Right kidney (tissue), 1 donor: Measurements from ENCODE around the gene SLC25A41.
"Not testable (repeated sequence)": the region's sequence is repeated elsewhere in the genome, so short reads cannot be mapped to it uniquely, and the experiment has no call there.

ENCODE experiments used
- DNase-seq: peaks from one replicate; pipeline ENCODE4 v3.0.0-alpha.2; 2016

The SLC25A41 gene

GRCh38 chr19:6428692-6429418 lies 4.7 kb downstream of the SLC25A41 start:
- DNase-seq, result not testable (repeated sequence)

DNA sequence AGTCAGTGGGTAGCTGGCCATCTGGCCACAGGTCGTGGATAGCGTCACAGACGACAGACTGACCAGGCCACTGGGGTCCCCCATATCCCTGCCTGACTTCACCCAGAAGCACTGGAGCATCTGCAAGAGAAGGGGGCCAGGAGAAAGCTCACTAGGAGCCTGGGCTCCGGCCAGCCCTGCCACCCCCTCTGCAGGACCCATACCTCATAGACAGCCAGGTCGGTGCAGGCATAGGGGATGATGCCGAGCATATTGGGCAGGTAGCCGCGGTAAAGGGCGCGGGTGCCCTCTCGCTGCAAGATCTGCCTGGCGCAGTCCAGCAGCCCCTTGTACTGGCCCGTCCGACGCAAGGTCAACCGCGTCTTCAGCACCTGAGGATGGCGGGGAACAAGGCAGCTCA lies 6.4 kb downstream of the SLC25A41 start:
- DNase-seq, result no peak

GRCh38 chr19:6425732-6426620 lies 7.6 kb downstream of the SLC25A41 start:
- DNase-seq, result no peak

DNA sequence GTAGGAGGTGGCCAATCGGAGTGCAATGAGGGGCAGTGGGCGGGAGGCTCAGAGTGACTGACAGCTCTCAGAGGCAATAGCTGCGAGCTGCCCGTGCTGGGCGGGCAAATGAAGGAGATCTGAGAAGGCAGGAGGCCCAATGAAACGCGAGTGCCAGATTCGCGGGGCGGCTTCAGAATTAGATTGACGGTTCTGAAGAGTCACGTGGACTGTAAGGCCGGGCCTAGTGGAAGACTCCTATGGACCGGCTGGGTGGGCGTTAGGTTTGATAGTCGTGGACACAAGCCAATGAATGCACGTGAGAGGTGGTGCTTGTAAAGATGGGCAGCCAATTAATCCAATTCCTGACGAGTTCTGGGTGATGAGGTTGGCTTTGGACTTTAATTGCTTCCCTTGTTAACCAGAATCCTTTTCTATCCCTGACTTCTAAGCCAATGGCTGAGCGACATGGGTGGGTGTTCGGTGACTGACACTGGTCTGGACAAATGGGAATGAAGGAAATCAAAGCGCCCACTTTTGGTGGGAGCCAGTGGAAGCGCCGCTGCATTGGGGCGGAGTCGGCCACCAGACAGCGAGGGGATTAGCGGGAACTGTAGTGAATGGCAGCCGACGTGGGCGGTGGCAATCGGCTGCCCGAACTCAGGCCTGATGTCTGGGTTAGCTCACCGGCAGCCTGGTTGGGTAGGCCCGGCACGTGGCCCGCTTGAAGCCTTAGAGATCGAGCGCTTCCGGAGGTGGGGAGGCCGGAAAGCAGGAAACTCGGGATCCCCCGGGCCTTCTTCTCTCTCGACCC lies 8.4 kb downstream of the SLC25A41 start:
- DNase-seq, result peak; percentile 90

DNA sequence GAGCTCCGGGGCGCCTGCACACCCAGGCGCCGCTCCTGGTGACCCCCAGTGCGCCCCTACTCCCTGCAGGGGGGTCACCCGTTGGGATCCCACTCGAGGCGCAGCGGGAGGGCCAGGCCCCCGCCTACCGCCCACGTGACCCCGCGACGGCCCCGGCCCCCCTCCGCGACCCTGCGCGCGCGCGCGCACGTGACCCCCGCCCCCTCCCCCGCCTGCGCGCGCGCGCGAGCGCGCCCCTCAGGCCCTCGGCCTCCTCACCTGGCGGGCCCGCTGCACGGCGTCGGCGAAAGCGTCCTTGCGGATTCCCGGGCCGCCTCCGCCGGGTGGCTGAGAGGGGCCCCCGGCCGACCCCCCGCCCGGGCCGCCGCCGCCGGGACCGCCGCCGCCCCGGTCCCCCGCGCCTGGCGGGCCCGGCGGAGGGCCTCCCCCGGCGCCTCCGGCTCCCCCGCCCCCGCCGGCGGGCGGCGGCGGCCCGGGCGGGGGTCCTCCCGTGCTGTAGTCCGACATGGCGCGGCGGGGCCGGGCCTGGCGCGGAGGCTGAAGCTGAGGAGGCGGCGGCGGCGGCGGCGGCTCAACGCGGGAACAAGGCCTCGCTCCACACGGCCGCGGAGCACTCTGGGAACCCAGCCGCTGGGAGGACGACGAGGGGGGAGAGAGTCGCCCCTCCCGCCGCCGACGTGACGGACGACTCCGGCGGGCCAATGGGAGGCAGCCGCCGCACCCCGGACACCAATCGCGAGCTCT lies 9.2 kb downstream of the SLC25A41 start, which contains the start of gene KHSRP:
Gene KHSRP (minus strand): TSS at position 617 of the 744 bp plus-strand sequence. CDS start 110 bp downstream, at position 507.
- no peak for DNase-seq

- peak; percentile 52 for DNase-seq
Observed at GRCh38 chr19:6423499-6424194, 9.9 kb downstream of the SLC25A41 start.

DNA sequence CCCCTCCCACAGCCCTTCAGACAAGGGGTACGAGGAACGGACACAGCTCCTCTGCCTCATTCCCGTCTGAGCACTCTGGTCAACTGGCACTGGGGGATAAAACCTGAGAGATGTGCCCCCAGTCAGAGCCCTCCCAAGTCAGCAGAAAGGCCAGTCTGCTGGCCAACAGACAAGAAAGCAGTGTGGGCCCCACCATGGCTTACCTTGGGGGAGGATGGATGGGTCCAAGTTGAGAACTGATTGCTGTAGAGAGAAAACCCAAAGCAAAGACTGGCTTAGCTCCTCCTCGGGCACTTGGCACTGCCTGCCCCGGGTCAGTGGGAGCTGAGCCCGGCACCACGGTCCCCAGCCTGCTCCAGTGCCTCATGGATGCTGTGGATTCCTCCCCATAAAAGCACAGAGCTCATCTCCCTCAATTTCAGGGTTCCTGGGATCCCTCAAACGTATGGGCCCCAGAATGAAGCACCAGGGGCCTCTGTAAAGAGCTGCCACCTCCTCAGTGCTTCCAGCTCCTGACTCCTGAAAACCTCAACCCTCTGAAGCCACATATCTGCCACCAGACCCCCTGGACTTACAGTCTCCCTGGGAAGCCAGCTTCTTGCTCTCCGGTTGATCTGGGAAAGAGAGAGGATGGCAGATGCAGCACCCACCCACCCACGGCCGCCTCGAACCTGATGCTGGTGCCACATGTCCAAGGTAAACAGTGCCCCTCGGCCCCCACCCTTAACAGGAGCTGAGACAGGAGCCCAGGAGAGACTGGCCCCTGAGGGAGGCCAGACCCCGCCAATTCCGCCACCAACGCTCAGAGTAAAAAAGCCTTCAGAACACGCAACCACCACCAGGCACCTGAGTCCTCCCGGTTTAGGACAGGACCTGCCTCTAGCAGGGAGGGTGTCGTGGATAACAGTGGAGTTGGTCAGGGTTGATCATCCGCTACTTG lies 12.2 kb downstream of the SLC25A41 start:
- no peak for DNase-seq

DNA sequence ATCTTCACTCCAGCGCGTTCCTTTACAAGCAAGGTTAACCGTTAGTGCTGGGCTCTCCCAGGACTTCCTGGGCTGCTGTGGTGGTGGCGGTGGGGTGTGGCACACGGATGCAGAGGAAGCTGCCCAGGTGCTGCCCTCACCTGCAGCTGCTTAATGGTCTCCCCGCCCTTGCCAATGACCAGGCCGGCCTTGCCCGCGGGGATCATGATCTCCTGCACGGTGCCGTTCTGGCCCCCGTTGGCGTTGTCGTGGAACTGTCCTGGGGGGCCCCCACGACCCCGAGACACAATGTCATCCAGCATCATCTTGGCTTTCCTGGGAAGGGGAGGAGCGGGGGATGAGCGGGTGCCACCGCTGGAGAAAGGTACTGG lies 15.0 kb downstream of the SLC25A41 start:
- no peak for DNase-seq

- no peak for DNase-seq
Observed at GRCh38 chr19:6417713-6418561, 15.6 kb downstream of the SLC25A41 start.

DNA sequence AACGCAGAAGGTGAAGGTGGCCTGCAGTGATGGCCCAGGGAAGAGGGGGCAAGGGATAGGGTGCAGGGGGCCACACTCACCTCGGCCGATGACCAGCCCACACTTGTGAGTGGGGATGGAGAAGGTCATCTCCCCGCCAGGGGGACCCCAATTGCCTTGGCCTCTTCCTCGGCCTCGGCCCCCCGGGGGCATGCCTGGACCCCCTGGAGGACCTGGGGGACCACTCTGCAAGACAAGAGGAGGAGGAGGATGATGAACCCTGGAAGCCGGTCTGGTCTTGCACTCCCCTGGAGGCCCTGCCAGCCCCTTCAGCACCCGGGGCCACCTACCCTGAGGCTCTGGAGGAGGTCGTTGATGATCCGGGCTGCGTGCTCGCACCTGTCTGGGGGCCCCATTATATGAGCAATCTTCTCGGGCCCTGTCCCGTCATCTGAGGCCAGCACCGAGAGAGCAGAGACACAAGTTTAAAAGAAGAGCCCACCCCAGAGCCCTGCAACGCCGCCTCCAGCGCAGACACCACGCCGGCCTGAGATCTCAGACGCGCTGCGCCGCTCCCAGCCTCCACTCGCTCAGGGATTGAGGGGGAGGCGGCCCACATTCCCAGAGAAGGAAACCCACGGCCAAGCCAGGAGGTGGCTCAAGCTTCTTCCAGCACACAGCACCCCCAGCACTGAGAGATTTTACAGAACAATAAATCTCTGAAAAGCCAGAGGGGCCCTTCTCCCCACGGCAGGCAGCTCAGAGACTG lies 16.7 kb downstream of the SLC25A41 start:
- no peak for DNase-seq

DNA sequence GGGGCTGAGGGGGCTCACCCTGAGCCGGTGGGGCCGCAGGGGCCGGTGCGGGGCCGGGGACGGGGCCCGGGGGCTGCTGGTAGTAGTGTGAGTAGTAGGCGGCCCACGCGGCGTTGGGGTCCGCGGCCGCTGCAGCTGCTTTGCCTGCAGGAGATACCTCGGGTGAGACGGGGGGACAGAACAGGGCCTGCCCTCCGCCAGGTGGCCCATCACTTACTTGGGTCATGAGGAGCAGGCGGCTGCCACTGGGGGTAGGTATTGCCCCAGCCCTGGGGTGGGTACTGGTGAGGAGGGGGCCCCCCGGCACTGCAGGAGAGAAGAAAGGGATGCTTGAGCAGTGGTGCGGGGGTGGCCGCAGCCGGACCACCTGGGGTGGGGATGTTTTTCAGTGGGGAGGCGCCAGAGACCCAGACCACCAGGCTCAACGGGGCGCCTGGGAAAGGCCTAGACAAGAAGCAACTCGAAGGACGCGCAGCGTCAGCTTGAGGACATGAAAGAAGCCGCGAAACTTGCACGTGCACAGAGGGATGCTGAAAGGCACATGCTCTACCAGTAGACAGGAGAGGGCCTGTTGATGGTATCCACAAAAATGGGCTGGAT lies 17.9 kb downstream of the SLC25A41 start:
- DNase-seq, result no peak

GRCh38 chr19:6414793-6415590 lies 18.6 kb downstream of the SLC25A41 start:
- DNase-seq, result no peak

DNA sequence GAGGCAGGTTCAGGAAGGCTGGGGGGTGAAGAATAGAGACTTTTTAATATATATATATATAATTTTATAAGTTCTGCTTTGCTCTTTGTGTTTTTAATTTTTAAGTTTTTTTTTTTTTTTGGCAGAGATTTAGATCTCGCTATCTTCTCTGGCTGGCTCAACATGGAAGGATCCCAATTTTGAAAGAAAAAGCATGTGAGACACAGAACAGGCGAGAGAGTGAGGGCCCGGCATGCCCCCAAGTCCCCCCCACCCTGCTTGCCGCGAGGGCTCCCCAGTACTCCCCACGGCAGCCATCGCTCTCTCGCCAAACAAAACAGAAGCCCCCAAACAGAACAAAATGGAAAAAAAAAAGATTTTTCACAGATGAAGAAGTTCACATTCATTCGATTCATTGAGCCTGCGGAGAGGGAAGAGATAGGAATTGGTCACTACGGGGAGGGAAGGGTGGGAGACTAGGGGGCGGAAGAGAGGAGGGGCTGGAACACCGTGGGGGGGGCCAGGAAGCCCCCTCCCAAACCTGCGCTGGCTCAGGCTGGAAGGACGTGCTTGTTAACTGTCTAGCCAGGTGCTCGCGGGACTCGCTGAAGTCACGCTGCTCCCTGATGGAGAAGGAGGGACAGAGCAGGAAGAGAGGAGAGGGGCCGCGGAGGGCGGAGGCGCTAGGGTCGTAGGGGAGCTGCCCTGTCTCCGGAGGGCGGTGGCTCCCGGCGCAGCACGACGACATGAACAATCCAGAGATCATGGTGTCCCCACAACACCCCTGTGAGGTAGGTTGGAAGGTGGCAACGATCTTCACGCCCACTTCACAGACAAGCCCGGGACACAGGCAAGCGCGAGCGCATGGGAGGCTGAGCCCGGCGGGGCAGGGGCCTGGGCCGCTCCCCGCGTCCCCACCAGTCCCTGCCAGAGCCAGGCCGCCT lies 19.6 kb downstream of the SLC25A41 start:
- DNase-seq, result peak; percentile 23

DNA sequence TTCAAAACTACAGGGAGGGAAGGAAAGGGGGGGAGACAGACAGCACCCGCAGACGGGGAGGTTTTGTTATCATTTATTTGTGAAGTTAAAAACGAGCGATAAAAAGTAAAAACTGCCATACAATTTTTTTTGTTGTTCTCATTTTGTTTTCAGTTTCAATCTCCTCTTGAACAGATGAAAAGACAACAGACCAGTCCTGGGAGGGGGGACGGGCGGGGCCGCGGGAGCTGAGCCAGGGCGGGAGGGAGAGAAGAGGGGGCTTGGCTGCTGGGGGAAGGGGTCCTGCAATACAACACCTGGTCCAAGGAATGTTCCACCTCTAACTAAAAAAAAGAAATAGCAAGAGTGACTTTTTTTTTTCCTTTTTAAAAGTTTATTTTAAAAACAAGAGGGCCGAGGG lies 20.3 kb downstream of the SLC25A41 start:
- DNase-seq, result no peak

DNA sequence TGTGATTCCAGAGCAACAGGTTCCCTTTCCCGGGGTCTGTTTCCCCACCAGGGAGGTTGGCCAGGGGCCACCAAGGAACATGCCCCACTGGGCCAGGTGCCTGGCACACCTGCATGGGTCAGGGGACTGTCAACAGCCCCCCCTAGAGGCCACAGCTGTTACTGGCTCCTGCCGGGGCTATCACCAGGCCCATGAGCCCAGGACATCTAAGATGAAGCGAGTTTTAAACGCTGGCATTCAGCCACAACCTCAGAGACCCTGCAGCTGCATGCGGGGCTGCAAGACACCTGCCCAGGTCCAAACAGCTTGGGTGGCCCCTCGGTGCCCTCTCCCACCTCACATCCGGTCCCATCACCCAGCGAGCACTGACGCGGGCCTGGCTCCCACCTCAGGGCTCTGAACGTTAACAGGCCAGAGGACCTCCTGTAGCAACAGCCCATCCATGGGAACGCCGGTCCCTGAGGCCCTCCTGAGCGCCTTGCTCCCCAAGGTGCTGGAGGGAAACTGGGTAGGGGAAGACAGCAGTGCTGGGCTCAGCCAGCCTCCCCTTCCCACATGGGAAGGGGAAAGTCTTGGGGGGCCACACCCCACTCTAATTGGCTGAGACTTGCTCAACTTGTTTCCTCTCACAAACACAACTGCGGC lies 21.0 kb downstream of the SLC25A41 start:
- peak; percentile 47 for DNase-seq
